Fibroblast of pulmonary artery (primary cell): ENCODE results near the gene TFPI2.
A peak's percentile ranks its signal among the peaks of the same experiment; 100 is the strongest.
"Not testable (repeated sequence)": the region's sequence is repeated elsewhere in the genome, so short reads cannot be mapped to it uniquely, and the experiment has no call there.

Experiments
- DNase-seq: peaks from one replicate; pipeline ENCODE4 v3.0.0-alpha.2; 2010; ENCODE audit warnings: low read depth
- H3K4me3 ChIP-seq: replicated peaks from 2 replicates; pipeline ENCODE4 v1.5.1; 2011; ENCODE audit warnings: low read depth, mild to moderate bottlenecking, control low read depth, low read length, moderate library complexity
- CTCF ChIP-seq: IDR thresholded peaks from 2 replicates; pipeline ENCODE4 v1.5.1; 2011; ENCODE audit warnings: mild to moderate bottlenecking, control low read depth, low read length, inconsistent platforms; ENCODE audit errors: missing control alignments

TFPI2 gene

GRCh38 chr7:93914581-93915066, 24.1 kb upstream of the TFPI2 start:
- peak; percentile 95 for DNase-seq
- peak overlapping the region; percentile 24 for H3K4me3 ChIP-seq
- no peak for TF ChIP-seq CTCF

- DNase-seq, result no peak
- TF ChIP-seq CTCF, result no peak
- H3K4me3 ChIP-seq, result no peak overlapping the region
Measured at GRCh38 chr7:93913197-93913596, 22.6 kb upstream of the TFPI2 start.

GRCh38 chr7:93911661-93912060, 21.1 kb upstream of the TFPI2 start:
- not testable (repeated sequence) for DNase-seq, H3K4me3 ChIP-seq

- DNase-seq, H3K4me3 ChIP-seq: not testable (repeated sequence)
Measured at GRCh38 chr7:93911242-93911641, 20.7 kb upstream of the TFPI2 start.

- no peak overlapping the region for H3K4me3 ChIP-seq
- DNase-seq, result peak; percentile 95
- no peak for TF ChIP-seq CTCF
Measured at GRCh38 chr7:93910076-93910994, 19.8 kb upstream of the TFPI2 start.

GRCh38 chr7:93906267-93906666, 15.7 kb upstream of the TFPI2 start, which contains the start of gene GNGT1:
GNGT1 (plus strand) TSS chr7:93906567; CDS start chr7:93906747, 180 bp downstream.
- H3K4me3 ChIP-seq, result no peak within 1 kb of the TSS
- DNase-seq, result no peak
- no peak for TF ChIP-seq CTCF

GRCh38 chr7:93902777-93903423, 12.3 kb upstream of the TFPI2 start:
- TF ChIP-seq CTCF, result peak; percentile 89
- no peak overlapping the region for H3K4me3 ChIP-seq
- DNase-seq, result peak; percentile 89
